H1 (cell line): ENCODE results near the gene OBP2B. TPM values are rescaled to one million over a fixed set of nuclear protein-coding genes. Genes with fewer than 3 reads are reported as not detected.
A peak's percentile ranks its signal among the peaks of the same experiment; 100 is the strongest.

Experiments used
- CTCF ChIA-PET: fragments of 300-600 bp; sonication (Branson Sonifier 250); formaldehyde crosslinking; loops from one replicate; lab custom pipeline; 2021; ENCODE audit not compliant: partially characterized antibody; lab: Charles Lee
- POLR2A ChIA-PET: fragments of 300-600 bp; sonication (Branson Sonifier 250); formaldehyde crosslinking; loops from one replicate; lab custom pipeline; 2021; ENCODE audit warnings: inconsistent platforms; ENCODE audit not compliant: partially characterized antibody; lab: Charles Lee
- DNase-seq, 2 experiments: peaks; one replicate each; pipeline versions ENCODE4 v3.0.0 to v3.0.0-alpha.2; 2010 to 2022; ENCODE audit warnings: low spot score in 2 of 2, low read depth in 1 of 2, mixed read lengths in 1 of 2
- FAIRE-seq: peaks from 2 replicates; lab custom pipeline; 2011; peaks lifted over from hg19 to GRCh38; lab: Jason Lieb, UNC
- H2AFZ ChIP-seq: 2 replicates; pipeline ENCODE4 v1.8.1; 2012; ENCODE audit warnings: low read length, inconsistent platforms
- H2AK5ac ChIP-seq: 2 replicates; pipeline ENCODE4 v1.6.1; 2013; ENCODE audit warnings: low read depth, low read length
- H2BK120ac ChIP-seq: replicated peaks from 2 replicates; pipeline ENCODE3; 2013; ENCODE audit warnings: low read depth, low read length, inconsistent platforms
- H2BK12ac ChIP-seq: 2 replicates; pipeline ENCODE4 v1.6.1; 2013; ENCODE audit warnings: low read depth, low read length
- H2BK15ac ChIP-seq: 2 replicates; pipeline ENCODE4 v1.6.1; 2013; ENCODE audit warnings: low read length
- H2BK20ac ChIP-seq: 2 replicates; pipeline ENCODE4 v1.6.1; 2013; ENCODE audit warnings: low read length
- H2BK5ac ChIP-seq: 2 replicates; pipeline ENCODE4 v1.6.1; 2013; ENCODE audit warnings: low read depth, low read length
- H3K14ac ChIP-seq: 2 replicates; pipeline ENCODE4 v1.6.1; 2013; ENCODE audit warnings: inconsistent platforms; ENCODE audit not compliant: insufficient read length
- H3K18ac ChIP-seq: 2 replicates; pipeline ENCODE4 v1.6.1; 2013; ENCODE audit warnings: low read length; ENCODE audit errors: extremely low read depth
- H3K23ac ChIP-seq: 2 replicates; pipeline ENCODE4 v1.6.1; 2013; ENCODE audit warnings: inconsistent platforms; ENCODE audit not compliant: insufficient read length
- H3K23me2 ChIP-seq: 2 replicates; pipeline ENCODE4 v1.6.1; 2013; ENCODE audit warnings: low read depth, low read length
- H3K27ac ChIP-seq: 2 replicates; pipeline ENCODE4 v1.6.1; 2011; ENCODE audit warnings: low read depth, low read length, inconsistent platforms
- H3K27me3 ChIP-seq, 4 experiments: replicated peaks in 1 of 4; 1 replicate in 1 of 4; 2 replicates in 3 of 4; pipeline versions ENCODE4 v1.6.1 to v1.8.1; 2011 to 2013; ENCODE audit warnings: low read length in 3 of 4, mild to moderate bottlenecking in 3 of 4, inconsistent platforms in 2 of 4, mixed read lengths in 2 of 4, moderate library complexity in 1 of 4; ENCODE audit not compliant: control insufficient read depth in 3 of 4, insufficient read depth in 3 of 4; ENCODE audit errors: extremely low read depth in 1 of 4
- H3K36me3 ChIP-seq, 4 experiments: 2 replicates each; pipeline versions ENCODE4 v1.6.1 to v1.8.1; 2011 to 2013; ENCODE audit warnings: mild to moderate bottlenecking in 4 of 4, low read length in 3 of 4, moderate library complexity in 2 of 4, control low read depth in 1 of 4, inconsistent platforms in 1 of 4; ENCODE audit not compliant: insufficient read depth in 4 of 4, control insufficient read depth in 2 of 4
- H3K4ac ChIP-seq: replicated peaks from 2 replicates; pipeline ENCODE3; 2013; ENCODE audit warnings: low read length, low read depth, mixed read lengths, inconsistent platforms; ENCODE audit not compliant: insufficient read length
- H3K4me1 ChIP-seq, 4 experiments: replicated peaks in 1 of 4; 1 replicate in 1 of 4; 2 replicates in 3 of 4; pipeline versions ENCODE4 v1.6.1 to v1.8.1; 2011 to 2013; ENCODE audit warnings: low read length in 3 of 4, inconsistent platforms in 2 of 4, mixed read lengths in 1 of 4; ENCODE audit not compliant: insufficient read depth in 4 of 4, control insufficient read depth in 3 of 4
- H3K4me2 ChIP-seq, 2 experiments: 2 replicates each; pipeline versions ENCODE4 v1.6.1 to v1.8.1; 2011 to 2013; ENCODE audit warnings: low read depth in 2 of 2, low read length in 2 of 2, control low read depth in 1 of 2, inconsistent platforms in 1 of 2, mild to moderate bottlenecking in 1 of 2; ENCODE audit not compliant: insufficient read depth in 1 of 2
- H3K4me3 ChIP-seq, 4 experiments: fragments of 200-600, 300-600 bp in 1 of 4; sonication (generic), shearing (Covaris generic), sonication (Bioruptor Twin) in 1 of 4; 2 replicates each; pipeline versions ENCODE4 v1.5.1 to v1.8.1; 2011 to 2016; ENCODE audit warnings: low read length in 4 of 4, low read depth in 3 of 4, control low read depth in 2 of 4, inconsistent platforms in 2 of 4, mild to moderate bottlenecking in 2 of 4, mixed read lengths in 1 of 4, moderate library complexity in 1 of 4; ENCODE audit not compliant: insufficient read depth in 2 of 4; ENCODE audit errors: extremely low read depth in 1 of 4
- H3K56ac ChIP-seq: replicated peaks from 2 replicates; pipeline ENCODE3; 2013; ENCODE audit warnings: low read depth, mild to moderate bottlenecking, mixed read lengths, low read length, inconsistent platforms; ENCODE audit not compliant: insufficient read length
- H3K79me1 ChIP-seq: 2 replicates; pipeline ENCODE4 v1.6.1; 2013; ENCODE audit warnings: low read depth, low read length, control low read depth
- H3K79me2 ChIP-seq, 2 experiments: 2 replicates each; pipeline versions ENCODE4 v1.6.1 to v1.8.1; 2012 to 2013; ENCODE audit warnings: low read length in 2 of 2, mild to moderate bottlenecking in 2 of 2, inconsistent platforms in 1 of 2; ENCODE audit not compliant: insufficient read depth in 2 of 2, control insufficient read depth in 1 of 2
- H3K9ac ChIP-seq, 4 experiments: replicated peaks in 1 of 4; 1 replicate in 1 of 4; 2 replicates in 3 of 4; pipeline versions ENCODE4 v1.6.1 to v1.8.1; 2011 to 2013; ENCODE audit warnings: low read depth in 3 of 4, low read length in 3 of 4, control low read depth in 2 of 4, mild to moderate bottlenecking in 2 of 4, moderate library complexity in 2 of 4, inconsistent platforms in 1 of 4; ENCODE audit errors: extremely low read depth in 1 of 4
- H3K9me3 ChIP-seq, 2 experiments: 2 replicates each; pipeline versions ENCODE4 v1.6.1 to v1.8.1; 2012 to 2013; ENCODE audit warnings: mild to moderate bottlenecking in 2 of 2, moderate library complexity in 2 of 2, control low read depth in 1 of 2, inconsistent platforms in 1 of 2, low read depth in 1 of 2, low read length in 1 of 2, mixed read lengths in 1 of 2; ENCODE audit not compliant: insufficient read depth in 2 of 2
- H4K20me1 ChIP-seq, 2 experiments: replicated peaks in 1 of 2; 2 replicates each; pipeline versions ENCODE3 to v1.8.1; 2011 to 2013; ENCODE audit warnings: inconsistent platforms in 2 of 2, low read length in 2 of 2, mild to moderate bottlenecking in 1 of 2; ENCODE audit not compliant: insufficient read depth in 2 of 2, control insufficient read depth in 1 of 2
- H4K5ac ChIP-seq: 2 replicates; pipeline ENCODE4 v1.6.1; 2013; ENCODE audit warnings: low read length, low read depth, mixed read lengths, inconsistent platforms; ENCODE audit not compliant: insufficient read length
- H4K8ac ChIP-seq: 2 replicates; pipeline ENCODE4 v1.8.0; 2013; ENCODE audit warnings: mild to moderate bottlenecking, moderate library complexity, low read length, inconsistent platforms; ENCODE audit not compliant: insufficient read depth; ENCODE audit errors: extremely low read depth
- H4K91ac ChIP-seq: replicated peaks from 2 replicates; pipeline ENCODE3; 2013; ENCODE audit warnings: low read length, mixed read lengths, inconsistent platforms; ENCODE audit not compliant: insufficient read length
- BCL11A ChIP-seq, 2 experiments: IDR thresholded peaks; one replicate each; pipeline ENCODE4 v1.6.1; 2011; ENCODE audit warnings: low read depth in 2 of 2, low read length in 2 of 2, mild to moderate bottlenecking in 2 of 2
- CHD2 ChIP-seq: IDR thresholded peaks from 2 replicates; pipeline ENCODE4 v1.6.1; 2012; ENCODE audit warnings: low read length, improper control_type of control experiment
- CREB1 ChIP-seq: IDR thresholded peaks from 2 replicates; pipeline ENCODE4 v1.6.1; 2012; ENCODE audit warnings: inconsistent platforms
- CTBP2 ChIP-seq: IDR thresholded peaks from 2 replicates; pipeline ENCODE4 v1.7.0; 2011; ENCODE audit warnings: borderline replicate concordance, mild to moderate bottlenecking, moderate library complexity, mixed read lengths, low read length; ENCODE audit not compliant: insufficient read depth, insufficient read length
- JUND ChIP-seq: IDR thresholded peaks from 2 replicates; pipeline ENCODE4 v1.6.1; 2011; ENCODE audit warnings: mild to moderate bottlenecking, improper control_type of control experiment, low read length
- KDM4A ChIP-seq: IDR thresholded peaks from one replicate; pipeline ENCODE4 v1.7.1; 2012; ENCODE audit warnings: low read depth, mild to moderate bottlenecking, moderate library complexity, low read length, inconsistent platforms; ENCODE audit not compliant: severe bottlenecking
- RFX5 ChIP-seq: IDR thresholded peaks from 2 replicates; pipeline ENCODE4 v1.6.1; 2011; ENCODE audit warnings: low read depth, low read length, improper control_type of control experiment, borderline replicate concordance
- TCF12 ChIP-seq: IDR thresholded peaks from 2 replicates; pipeline ENCODE4 v1.6.1; 2011; ENCODE audit warnings: low read depth, mild to moderate bottlenecking, low read length
- WGBS, 2 experiments: shearing (Covaris generic) in 1 of 2; methylation state at CpG; one replicate each; pipeline versions ENCODE4 v1.1.6 to v1.1.7; 2013 to 2015; ENCODE audit warnings: low lambda C conversion rate in 2 of 2, mixed read lengths in 2 of 2, inconsistent platforms in 1 of 2, low coverage in 1 of 2, missing lambda C conversion rate in 1 of 2; ENCODE audit not compliant: insufficient replicate concordance in 2 of 2, insufficient coverage in 1 of 2, insufficient read length in 1 of 2; ENCODE audit errors: extremely low coverage in 1 of 2, missing lambda C conversion rate in 1 of 2; 5-methylcytosine and 5-hydroxymethylcytosine counted together
- polyA plus RNA-seq, 7 experiments: library from polyadenylated mRNA; depleted of rRNA in 3 of 7; stranded (reverse) in 5 of 7; unstranded in 2 of 7; fragments of >200 nt in 5 of 7; fragments of 200-250 nt in 2 of 7; gene quantifications; 1 replicate in 5 of 7; 2 replicates in 1 of 7; 4 replicates in 1 of 7; pipeline versions ENCODE4 v1.2.1 to v1.2.3, GENCODE V29; 2011 to 2013; ENCODE audit warnings: missing spikeins in 2 of 7, mixed read lengths in 2 of 7
- total RNA-seq: library from RNA; stranded (reverse); fragmentation: NEBNext Ultra II Directional; extraction: Animal tissue kit (Norgen Biotek cat#: 25700); gene quantifications from 2 replicates; pipeline ENCODE4 v1.2.1, GENCODE V29; 2021
- TF ChIP-seq, protein P1 (sequence below): IDR thresholded peaks from 2 replicates; pipeline ENCODE4 v1.6.1; 2012; ENCODE audit warnings: inconsistent platforms
- TF ChIP-seq, protein P2 (sequence below): IDR thresholded peaks from 2 replicates; pipeline ENCODE4 v1.6.1; 2011; ENCODE audit warnings: low read depth, mild to moderate bottlenecking, low read length; ENCODE audit not compliant: insufficient read depth
- TF ChIP-seq, protein P3 (sequence below): IDR thresholded peaks from 2 replicates; pipeline ENCODE4 v1.6.1; 2011; ENCODE audit warnings: low read length, improper control_type of control experiment

Gene OBP2B
- total and polyA plus RNA-seq, 2 of the 8 experiments (the other 6 are each of a cell fraction or from before 2014, with no cell fraction given) = not detected

DNA sequence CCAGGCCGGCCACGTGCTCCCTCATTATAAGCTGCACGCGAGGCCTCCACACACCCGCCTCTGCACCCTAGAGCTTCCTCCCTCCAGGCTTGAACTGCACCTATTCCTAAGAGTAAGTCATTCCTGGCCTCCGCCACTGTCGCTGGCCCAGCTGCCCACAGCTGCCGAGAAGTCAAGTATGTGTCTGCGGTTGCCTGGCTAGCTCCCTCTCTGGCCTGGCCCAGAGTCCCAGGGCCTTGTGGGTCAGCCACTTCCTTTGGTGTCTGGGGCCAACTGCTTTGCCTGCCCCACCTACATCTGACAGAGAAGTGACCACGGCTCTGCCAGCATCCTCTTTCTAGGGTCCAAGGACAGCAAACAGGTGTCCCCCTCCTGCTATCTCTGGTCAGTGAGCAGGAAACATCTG is 47.6 kb upstream of the OBP2B start:
- H3K4ac ChIP-seq = peak overlapping the region; percentile 21
- no peaks in the 10 kb centered on the region for H3K9me3 ChIP-seq
- H3K27me3 ChIP-seq = 0 out of 7 replicates have a peak, but pooled peaks cover 0 to 4% (median 0%) of the 10 kb centered on the region in 4 experiments
- H3K36me3 ChIP-seq = no peaks in the 10 kb centered on the region
- H2AFZ ChIP-seq = no peak overlapping the region
- no peaks in the 10 kb centered on the region for H3K79me2 ChIP-seq
- H3K4me1 ChIP-seq = peaks cover 0 to 13% (median 4%) of the 10 kb centered on the region in 4 experiments; a peak in 6 of 7 replicates
- no peak for DNase-seq
- no peak overlapping the region for H2BK120ac ChIP-seq
- no peak for FAIRE-seq
- H3K18ac ChIP-seq = no peak overlapping the region
- H4K91ac ChIP-seq = peak overlapping the region; percentile 46
- no peak overlapping the region for H4K8ac ChIP-seq
- 91% methylated on average over 10 of the region's 10 CpGs; no CpG with 5 or more reads in 1 of the 2 experiments for WGBS, 2 experiments
- no peak overlapping the region for H2BK15ac ChIP-seq
- peaks cover 8% of the 10 kb centered on the region; the same call in 1 of the 2 replicates for H3K23me2 ChIP-seq
- H3K4me3 ChIP-seq = no peak overlapping the region
- POLR2A ChIA-PET = interaction anchor here (1.2 kb wide), 1 partner anchor 92 kb away, joined by 3 read pairs; no protein-coding TSS in a partner anchor
- H2BK20ac ChIP-seq = no peak overlapping the region
- no peak overlapping the region for H2BK5ac ChIP-seq
- H2AK5ac ChIP-seq = no peak overlapping the region
- no peak overlapping the region for H3K4me2 ChIP-seq
- no peak overlapping the region for H3K56ac ChIP-seq
- no peak overlapping the region for H3K27ac ChIP-seq
- no peak overlapping the region for H3K9ac ChIP-seq
- no peaks in the 10 kb centered on the region for H4K20me1 ChIP-seq
- H3K14ac ChIP-seq = no peak overlapping the region
- H3K79me1 ChIP-seq = no peaks in the 10 kb centered on the region
- 0 out of 2 replicates have a peak overlapping the region, but pooled peaks have one; percentile 87 for H2BK12ac ChIP-seq
- CTCF ChIA-PET = interaction anchor here (0.6 to 3.2 kb wide), 5 partner anchors 17 to 73 kb away, joined by 3 to 8 read pairs (median 3); no protein-coding TSS in a partner anchor
- no peak overlapping the region for H3K23ac ChIP-seq
- H4K5ac ChIP-seq = no peak overlapping the region
- TF ChIP-seq BCL11A (IDR thresholded peaks at IDR 0.05; ENCODE audit: low read depth in 2 of 2, low read length in 2 of 2) = no peak
- no peak for TF ChIP-seq CHD2
- no peak for TF ChIP-seq TCF12
- TF ChIP-seq JUND = no peak
- no peak for TF ChIP-seq KDM4A
- no peak for TF ChIP-seq CTBP2
- TF ChIP-seq RFX5 = no peak
- no peak for TF ChIP-seq CREB1
- TF ChIP-seq, protein P1, sequence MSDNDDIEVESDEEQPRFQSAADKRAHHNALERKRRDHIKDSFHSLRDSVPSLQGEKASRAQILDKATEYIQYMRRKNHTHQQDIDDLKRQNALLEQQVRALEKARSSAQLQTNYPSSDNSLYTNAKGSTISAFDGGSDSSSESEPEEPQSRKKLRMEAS = no peak
- TF ChIP-seq, protein P2, sequence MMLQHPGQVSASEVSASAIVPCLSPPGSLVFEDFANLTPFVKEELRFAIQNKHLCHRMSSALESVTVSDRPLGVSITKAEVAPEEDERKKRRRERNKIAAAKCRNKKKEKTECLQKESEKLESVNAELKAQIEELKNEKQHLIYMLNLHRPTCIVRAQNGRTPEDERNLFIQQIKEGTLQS = no peak
- TF ChIP-seq, protein P3, sequence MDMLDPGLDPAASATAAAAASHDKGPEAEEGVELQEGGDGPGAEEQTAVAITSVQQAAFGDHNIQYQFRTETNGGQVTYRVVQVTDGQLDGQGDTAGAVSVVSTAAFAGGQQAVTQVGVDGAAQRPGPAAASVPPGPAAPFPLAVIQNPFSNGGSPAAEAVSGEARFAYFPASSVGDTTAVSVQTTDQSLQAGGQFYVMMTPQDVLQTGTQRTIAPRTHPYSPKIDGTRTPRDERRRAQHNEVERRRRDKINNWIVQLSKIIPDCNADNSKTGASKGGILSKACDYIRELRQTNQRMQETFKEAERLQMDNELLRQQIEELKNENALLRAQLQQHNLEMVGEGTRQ = no peak
